Measurements from ENCODE around the gene RASL10B. TPM values are rescaled to one million over a fixed set of nuclear protein-coding genes. Genes with fewer than 3 reads are reported as not detected.

RASL10B gene
- total RNA-seq, 4 donors from 2014 or later = 9.9 to 63.8 (median 42.3) TPM

DNA sequence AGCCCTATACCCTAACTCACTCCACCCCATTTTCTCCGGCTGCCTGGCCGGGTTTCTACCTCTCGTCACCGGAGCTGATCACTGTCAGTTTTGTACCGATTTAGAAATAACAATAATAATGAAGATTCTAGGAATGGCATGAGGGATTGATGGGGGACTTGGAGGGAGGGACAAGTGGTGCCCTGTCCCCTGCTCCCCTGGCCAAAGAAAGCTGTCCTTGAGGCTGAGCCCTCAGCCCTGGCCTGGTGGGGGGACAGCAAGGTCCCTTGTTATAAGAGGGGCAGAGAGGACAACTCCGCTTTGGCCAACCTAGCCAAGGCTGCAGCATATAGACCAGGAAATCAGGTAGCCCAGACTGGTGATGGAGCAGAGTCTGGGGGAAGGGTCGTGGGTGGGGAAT, 11.1 kb downstream of the RASL10B start:
- TF ChIP-seq, protein P1, sequence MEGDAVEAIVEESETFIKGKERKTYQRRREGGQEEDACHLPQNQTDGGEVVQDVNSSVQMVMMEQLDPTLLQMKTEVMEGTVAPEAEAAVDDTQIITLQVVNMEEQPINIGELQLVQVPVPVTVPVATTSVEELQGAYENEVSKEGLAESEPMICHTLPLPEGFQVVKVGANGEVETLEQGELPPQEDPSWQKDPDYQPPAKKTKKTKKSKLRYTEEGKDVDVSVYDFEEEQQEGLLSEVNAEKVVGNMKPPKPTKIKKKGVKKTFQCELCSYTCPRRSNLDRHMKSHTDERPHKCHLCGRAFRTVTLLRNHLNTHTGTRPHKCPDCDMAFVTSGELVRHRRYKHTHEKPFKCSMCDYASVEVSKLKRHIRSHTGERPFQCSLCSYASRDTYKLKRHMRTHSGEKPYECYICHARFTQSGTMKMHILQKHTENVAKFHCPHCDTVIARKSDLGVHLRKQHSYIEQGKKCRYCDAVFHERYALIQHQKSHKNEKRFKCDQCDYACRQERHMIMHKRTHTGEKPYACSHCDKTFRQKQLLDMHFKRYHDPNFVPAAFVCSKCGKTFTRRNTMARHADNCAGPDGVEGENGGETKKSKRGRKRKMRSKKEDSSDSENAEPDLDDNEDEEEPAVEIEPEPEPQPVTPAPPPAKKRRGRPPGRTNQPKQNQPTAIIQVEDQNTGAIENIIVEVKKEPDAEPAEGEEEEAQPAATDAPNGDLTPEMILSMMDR (IDR thresholded peaks at IDR 0.05) = no peak

DNA sequence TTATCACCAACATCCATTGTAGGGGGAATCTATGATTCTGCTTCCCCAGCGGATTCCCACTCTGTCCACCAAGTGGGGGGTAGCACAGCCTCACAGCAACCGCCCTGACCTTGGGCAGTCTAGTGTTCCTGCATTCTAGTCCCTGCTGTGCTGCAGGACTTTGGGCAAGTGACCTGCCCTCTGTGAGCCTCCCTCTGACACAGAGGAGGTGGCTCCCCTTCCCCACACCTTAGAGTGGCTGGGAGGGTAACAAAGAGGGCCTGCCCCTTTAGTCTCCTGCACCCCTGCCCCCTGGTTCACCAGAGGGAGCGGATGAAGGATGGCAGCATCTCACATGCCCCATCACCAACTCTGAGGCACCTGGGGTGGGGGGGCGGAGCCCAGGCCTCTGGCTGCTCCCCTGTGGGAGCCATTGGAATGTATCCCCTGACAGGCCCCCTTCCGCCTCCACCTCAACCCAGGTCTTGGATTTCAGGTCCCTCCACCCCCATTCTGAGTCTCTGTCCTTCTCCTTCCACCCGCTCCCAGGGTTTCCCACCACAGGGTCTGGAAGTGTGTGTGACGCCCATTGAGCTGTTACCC, 11.5 kb downstream of the RASL10B start:
- no peak for ATAC-seq (ENCODE audit: low FRiP score)
- TF ChIP-seq, protein P1 (IDR thresholded peaks at IDR 0.05) = no peak
- no peak for DNase-seq (ENCODE audit: low spot score)

More for the DNA sequence above, 11.1 kb downstream of the RASL10B start:
- DNase-seq (ENCODE audit: low spot score) (no peak), ATAC-seq (ENCODE audit: low FRiP score) (no peak)

DNA sequence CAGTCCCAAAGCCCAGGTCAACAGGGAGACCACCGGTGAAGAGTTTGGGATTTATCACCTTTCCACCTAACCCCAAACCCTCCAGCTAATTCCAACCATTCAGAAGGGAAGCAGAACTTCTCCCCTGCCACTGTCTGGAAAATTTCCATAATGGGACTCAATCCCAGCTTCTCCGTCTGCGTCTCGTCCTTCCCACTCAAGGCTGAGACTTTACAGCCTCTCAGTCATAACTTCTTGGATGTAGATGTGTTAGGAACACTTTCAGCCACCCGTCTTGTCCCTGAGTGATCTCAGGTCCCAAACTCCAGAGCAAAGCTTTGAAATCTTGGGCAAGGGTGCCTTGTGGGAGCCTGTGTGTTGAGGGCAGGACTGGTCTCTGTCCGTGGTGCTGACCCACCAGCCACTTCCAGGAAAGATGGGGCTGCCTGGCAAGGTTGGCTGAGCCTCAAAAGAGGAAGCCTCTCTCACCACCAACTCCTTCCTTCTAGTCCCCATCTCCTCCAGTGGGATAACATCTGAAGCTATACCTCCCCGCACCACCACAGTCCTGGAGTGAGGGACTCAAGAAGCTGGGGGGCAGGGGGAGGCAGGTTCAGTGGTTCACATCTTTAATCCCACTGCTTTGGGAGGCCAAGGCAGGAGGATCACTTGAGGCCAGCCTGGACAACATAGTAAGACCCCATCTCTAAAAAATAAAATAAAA, 12.3 kb downstream of the RASL10B start:
- TF ChIP-seq, protein P1 (IDR thresholded peaks at IDR 0.05) = no peak
- ATAC-seq (ENCODE audit: low FRiP score) (no peak), DNase-seq (ENCODE audit: low spot score) (no peak)

GRCh38 chr17:35744830-35745229, 13.4 kb downstream of the RASL10B start:
- ATAC-seq (ENCODE audit: low FRiP score) (no peak), DNase-seq (ENCODE audit: low spot score) (no peak)
- TF ChIP-seq, protein P1 (IDR thresholded peaks at IDR 0.05) = no peak

GRCh38 chr17:35745246-35745645, 13.8 kb downstream of the RASL10B start:
- DNase-seq (ENCODE audit: low spot score) = no peak
- no peak for ATAC-seq (ENCODE audit: low FRiP score)
- TF ChIP-seq, protein P1 (IDR thresholded peaks at IDR 0.05) = no peak

GRCh38 chr17:35745749-35746320, 14.4 kb downstream of the RASL10B start:
- no peak for ATAC-seq (ENCODE audit: low FRiP score)
- DNase-seq (ENCODE audit: low spot score) = no peak
- TF ChIP-seq, protein P1 (IDR thresholded peaks at IDR 0.05) = no peak
